ENCODE data around the gene YJEFN3. TPM values are rescaled to one million over a fixed set of nuclear protein-coding genes. Genes with fewer than 3 reads are reported as not detected.

Gene YJEFN3
- total and polyA plus RNA-seq, 10 donors: 1.3 to 22.7 (median 3.9) TPM

DNA sequence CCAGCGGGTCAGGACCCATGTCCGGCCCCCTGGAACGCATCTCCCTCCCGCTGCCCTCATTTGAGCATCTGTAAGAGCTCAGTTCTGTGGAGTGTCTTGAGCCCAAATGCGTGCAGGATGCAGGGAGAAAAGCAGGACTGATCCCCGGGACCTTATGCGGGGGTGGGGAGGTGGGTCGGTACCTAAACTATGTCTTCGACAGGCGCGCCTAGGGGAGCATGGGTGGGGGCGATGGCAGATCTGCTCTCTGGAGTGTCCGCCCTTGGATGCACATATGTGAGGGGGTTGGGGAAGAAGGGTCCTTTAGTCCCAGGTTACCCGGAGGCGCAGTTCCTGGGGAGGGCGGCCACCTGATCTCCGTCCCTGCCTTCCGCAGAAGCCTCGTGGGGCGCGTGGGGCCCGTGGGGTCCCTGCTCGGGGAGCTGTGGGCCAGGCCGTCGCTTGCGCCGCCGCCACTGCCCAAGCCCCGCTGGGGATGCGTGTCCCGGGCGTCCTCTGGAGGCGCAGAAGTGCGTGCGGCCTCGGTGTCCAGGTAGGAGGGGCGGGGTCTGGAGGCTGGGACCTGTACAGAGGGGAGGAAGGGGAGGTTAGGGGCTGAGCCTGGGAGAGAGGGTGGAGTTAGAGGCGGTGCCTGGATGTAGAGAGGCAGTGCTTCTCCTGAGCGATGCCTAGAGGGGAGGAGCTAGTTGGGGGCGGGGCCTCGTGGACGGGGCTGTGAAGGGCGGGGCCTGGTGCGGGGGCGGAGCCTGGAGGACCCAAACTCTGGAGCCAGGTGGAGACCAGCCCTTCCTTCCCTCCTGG, 12.2 kb downstream of the YJEFN3 start:
- 4 to 7% (median 5%) methylated on average over 26 to 45 of the region's 45 CpGs for WGBS, 5 donors
- Histone ChIP-seq H3K4me1 (peaks cover 10 to 58% (median 35%) of the 10 kb centered on the region in 6 donors), H3K36me3 (no peaks in the 10 kb centered on the region), H3K27ac (peak overlapping the region in 2 of 8 donors; percentile 41 to 48), H3K9me3 (peaks cover 0 to 7% (median 0%) of the 10 kb centered on the region in 8 donors), H3K27me3 (replicated peaks in 1 of 7) (peaks cover 0 to 95% (median 54%) of the 10 kb centered on the region in 7 donors), H3K4me3 (peak overlapping the region in 7 of 8 donors; percentile 6 to 64 (median 26))
- intact Hi-C loops (cut with DNase I; ENCODE audit: low total_unique reads): no loop called here
- TF ChIP-seq POLR2A (IDR thresholded peaks at IDR 0.05): no peak
- TF ChIP-seq CTCF (IDR thresholded peaks at IDR 0.05 in 8 of 11, conservative IDR thresholded peaks at IDR 0.05 in 3 of 11): no peak
- TF ChIP-seq POLR2AphosphoS5 (IDR thresholded peaks at IDR 0.05): no peak
- peak; percentile 87 for DNase-seq

GRCh38 chr19:19541616-19542015, 12.9 kb downstream of the YJEFN3 start:
- H3K4me3 ChIP-seq: peak overlapping the region in 2 of 8 donors; percentile 31 to 64
- H3K27ac ChIP-seq: no peak overlapping the region
- H3K27me3 ChIP-seq (replicated peaks in 1 of 7): peaks cover 0 to 97% (median 55%) of the 10 kb centered on the region in 7 donors
- H3K4me1 ChIP-seq: peaks cover 10 to 58% (median 35%) of the 10 kb centered on the region in 6 donors
- H3K36me3 ChIP-seq: no peaks in the 10 kb centered on the region
- H3K9me3 ChIP-seq: peaks cover 0 to 7% (median 0%) of the 10 kb centered on the region in 8 donors
- 79 to 94% (median 80%) methylated on average over 9 to 16 of the region's 16 CpGs for WGBS, 5 donors
- DNase-seq: no peak
- TF ChIP-seq POLR2A (IDR thresholded peaks at IDR 0.05) (no peak), POLR2AphosphoS5 (IDR thresholded peaks at IDR 0.05) (no peak), CTCF (IDR thresholded peaks at IDR 0.05 in 8 of 11, conservative IDR thresholded peaks at IDR 0.05 in 3 of 11) (no peak)
- intact Hi-C loops (cut with DNase I; ENCODE audit: low total_unique reads): no loop called here

GRCh38 chr19:19542507-19542906, 13.8 kb downstream of the YJEFN3 start:
- Histone ChIP-seq H3K9me3 (peaks cover 0 to 7% (median 0%) of the 10 kb centered on the region in 8 donors), H3K4me1 (peaks cover 10 to 53% (median 33%) of the 10 kb centered on the region in 6 donors), H3K27ac (peak overlapping the region in 3 of 8 donors; percentile 36 to 43 (median 36)), H3K36me3 (no peaks in the 10 kb centered on the region), H3K4me3 (no peak overlapping the region), H3K27me3 (replicated peaks in 1 of 7) (peaks cover 0 to 97% (median 55%) of the 10 kb centered on the region in 7 donors)
- 46 to 72% (median 65%) methylated on average over 12 of the region's 12 CpGs for WGBS, 5 donors
- TF ChIP-seq POLR2A (IDR thresholded peaks at IDR 0.05): no peak
- no peak for TF ChIP-seq CTCF (IDR thresholded peaks at IDR 0.05 in 8 of 11, conservative IDR thresholded peaks at IDR 0.05 in 3 of 11)
- TF ChIP-seq POLR2AphosphoS5 (IDR thresholded peaks at IDR 0.05): no peak
- intact Hi-C loops (cut with DNase I; ENCODE audit: low total_unique reads): no loop called here
- no peak for DNase-seq

- Histone ChIP-seq H3K4me3 (no peak overlapping the region), H3K27me3 (replicated peaks in 1 of 7) (peaks cover 0 to 97% (median 49%) of the 10 kb centered on the region in 7 donors), H3K4me1 (peaks cover 5 to 47% (median 27%) of the 10 kb centered on the region in 6 donors), H3K36me3 (no peaks in the 10 kb centered on the region), H3K27ac (peak overlapping the region in 1 of 8 donors; percentile 43), H3K9me3 (peaks cover 0 to 7% (median 0%) of the 10 kb centered on the region in 8 donors)
- intact Hi-C loops (cut with DNase I; ENCODE audit: low total_unique reads): no loop called here
- TF ChIP-seq CTCF (IDR thresholded peaks at IDR 0.05 in 8 of 11, conservative IDR thresholded peaks at IDR 0.05 in 3 of 11) (no peak), POLR2AphosphoS5 (IDR thresholded peaks at IDR 0.05) (no peak), POLR2A (IDR thresholded peaks at IDR 0.05) (no peak)
- 86 to 100% (median 89%) methylated on average over 4 to 13 of the region's 13 CpGs for WGBS, 5 donors
- DNase-seq: no peak
Observed at GRCh38 chr19:19543101-19543500, 14.4 kb downstream of the YJEFN3 start.
